MCF 10A (cell line): Measurements from ENCODE around the gene LDAH. TPM values are rescaled to one million over a fixed set of nuclear protein-coding genes. Genes with fewer than 3 reads are reported as not detected.

ENCODE experiments used
- BruUV-seq: library from RNA; stranded (reverse); fragments of 400-500 nt; replicated peaks from 2 replicates; lab custom pipeline; 2021; lab: Mats Ljungman, UMichigan
- CTCF ChIA-PET: fragments of 300-600 bp; sonication (Branson Sonifier 250); formaldehyde crosslinking; extraction: SDS; loops from one replicate; lab custom pipeline; 2021; ENCODE audit warnings: antibody characterized with exemption, inconsistent platforms; lab: Yijun Ruan, JAX
- POLR2A ChIA-PET: fragments of 300-600, 350-650 bp; sonication (Branson Sonifier 250); formaldehyde crosslinking; extraction: SDS; loops from one replicate; lab custom pipeline; 2020; ENCODE audit warnings: antibody characterized with exemption, inconsistent platforms; lab: Yijun Ruan, JAX
- DNase-seq: peaks from one replicate; pipeline ENCODE4 v3.0.0-alpha.2; 2018; ENCODE audit not compliant: unreplicated experiment
- H3K27ac Mint-ChIP-seq: one replicate; pipeline ENCODE4 v1.8.0; 2022; ENCODE audit warnings: mild to moderate bottlenecking, low read depth, mixed read lengths; ENCODE audit not compliant: unreplicated experiment
- H3K27me3 Mint-ChIP-seq: one replicate; pipeline ENCODE4 v1.8.0; 2022; ENCODE audit warnings: mixed read lengths; ENCODE audit not compliant: insufficient read depth, unreplicated experiment
- H3K36me3 Mint-ChIP-seq: one replicate; pipeline ENCODE4 v1.8.0; 2022; ENCODE audit warnings: mild to moderate bottlenecking, moderate library complexity, mixed read lengths; ENCODE audit not compliant: insufficient read depth, unreplicated experiment
- H3K4me1 Mint-ChIP-seq: one replicate; pipeline ENCODE4 v1.8.0; 2022; ENCODE audit warnings: mixed read lengths; ENCODE audit not compliant: insufficient read depth, unreplicated experiment
- H3K4me3 Mint-ChIP-seq: one replicate; pipeline ENCODE4 v1.8.0; 2022; ENCODE audit warnings: mild to moderate bottlenecking, moderate library complexity, mixed read lengths; ENCODE audit not compliant: unreplicated experiment
- H3K9me3 Mint-ChIP-seq: one replicate; pipeline ENCODE4 v1.8.0; 2022; ENCODE audit warnings: mixed read lengths; ENCODE audit not compliant: unreplicated experiment
- intact Hi-C: fragments of 100-400 bp; cut with micrococcal nuclease; formaldehyde crosslinking; loops from 2 replicates; pipeline ENCODE4 v1.14.1; 2022
- total RNA-seq: library from RNA; stranded (reverse); gene quantifications from 2 replicates; pipeline ENCODE4 v1.2.3, GENCODE V29; 2022
- TF ChIP-seq, protein P1 (sequence below): fragments of 200-600 bp; IDR thresholded peaks from one replicate; pipeline ENCODE4 v1.8.0; 2022; ENCODE audit warnings: antibody characterized with exemption, mild to moderate bottlenecking; ENCODE audit not compliant: unreplicated experiment

The LDAH gene
- total RNA-seq, 1 experiment from 2014 or later: 17.0 TPM

- no peak overlapping the region for H3K4me3 Mint-ChIP-seq
- no peaks in the 10 kb centered on the region for H3K27me3 Mint-ChIP-seq
- ChIA-PET CTCF (interaction anchor here (0.6 to 1.4 kb wide), 4 partner anchors 19 to 200 kb away, joined by 3 to 7 read pairs (median 3); no protein-coding TSS in a partner anchor), POLR2A (interaction anchor here (0.7 kb wide), 1 partner anchor 1857 kb away, joined by 3 read pairs; no protein-coding TSS in a partner anchor)
- no peak overlapping the region for H3K27ac Mint-ChIP-seq
- no peaks in the 10 kb centered on the region for H3K36me3 Mint-ChIP-seq
- TF ChIP-seq, protein P1, sequence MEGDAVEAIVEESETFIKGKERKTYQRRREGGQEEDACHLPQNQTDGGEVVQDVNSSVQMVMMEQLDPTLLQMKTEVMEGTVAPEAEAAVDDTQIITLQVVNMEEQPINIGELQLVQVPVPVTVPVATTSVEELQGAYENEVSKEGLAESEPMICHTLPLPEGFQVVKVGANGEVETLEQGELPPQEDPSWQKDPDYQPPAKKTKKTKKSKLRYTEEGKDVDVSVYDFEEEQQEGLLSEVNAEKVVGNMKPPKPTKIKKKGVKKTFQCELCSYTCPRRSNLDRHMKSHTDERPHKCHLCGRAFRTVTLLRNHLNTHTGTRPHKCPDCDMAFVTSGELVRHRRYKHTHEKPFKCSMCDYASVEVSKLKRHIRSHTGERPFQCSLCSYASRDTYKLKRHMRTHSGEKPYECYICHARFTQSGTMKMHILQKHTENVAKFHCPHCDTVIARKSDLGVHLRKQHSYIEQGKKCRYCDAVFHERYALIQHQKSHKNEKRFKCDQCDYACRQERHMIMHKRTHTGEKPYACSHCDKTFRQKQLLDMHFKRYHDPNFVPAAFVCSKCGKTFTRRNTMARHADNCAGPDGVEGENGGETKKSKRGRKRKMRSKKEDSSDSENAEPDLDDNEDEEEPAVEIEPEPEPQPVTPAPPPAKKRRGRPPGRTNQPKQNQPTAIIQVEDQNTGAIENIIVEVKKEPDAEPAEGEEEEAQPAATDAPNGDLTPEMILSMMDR: no peak
- no peaks in the 10 kb centered on the region for H3K9me3 Mint-ChIP-seq
- no peak for DNase-seq
- H3K4me1 Mint-ChIP-seq: no peaks in the 10 kb centered on the region
- no TSS peak for BruUV-seq
- intact Hi-C loops: no loop called here
Measured at GRCh38 chr2:20762945-20763683, 59.8 kb downstream of the LDAH start.

DNA sequence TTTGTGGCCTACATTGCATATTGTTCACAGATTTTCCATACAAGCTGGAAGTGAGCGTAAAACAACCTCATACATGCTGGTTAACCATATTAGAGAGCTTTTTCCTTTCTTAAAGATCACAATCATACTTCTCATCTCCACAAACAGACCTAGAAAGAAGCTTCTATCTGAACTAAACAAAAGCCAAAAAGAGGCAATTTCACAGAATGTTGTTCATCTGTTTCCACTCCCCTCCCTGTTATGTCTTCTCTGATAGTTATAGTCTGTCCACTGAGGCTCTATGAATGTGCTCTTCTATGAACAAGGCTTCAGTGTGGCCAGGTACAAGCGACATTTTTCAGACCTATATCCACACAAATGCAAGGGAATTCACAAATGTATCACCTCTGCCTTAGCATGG is 63.4 kb downstream of the LDAH start:
- ChIA-PET CTCF (interaction anchor here (0.6 to 4.3 kb wide), 8 partner anchors 13 to 98 kb away, joined by 3 to 26 read pairs (median 5); no protein-coding TSS in a partner anchor), POLR2A (interaction anchor here (0.6 to 1.6 kb wide), 3 partner anchors 10 to 12 kb away, joined by 3 to 6 read pairs (median 4); no protein-coding TSS in a partner anchor)
- intact Hi-C loops: no loop called here
- Mint-ChIP-seq H3K4me3 (no peak overlapping the region), H3K27me3 (no peaks in the 10 kb centered on the region), H3K4me1 (no peaks in the 10 kb centered on the region), H3K9me3 (no peaks in the 10 kb centered on the region), H3K27ac (no peak overlapping the region), H3K36me3 (no peaks in the 10 kb centered on the region)
- no peak for DNase-seq
- BruUV-seq: no TSS peak
- TF ChIP-seq, protein P1: no peak

GRCh38 chr2:20758997-20759396 is 63.9 kb downstream of the LDAH start:
- no peaks in the 10 kb centered on the region for H3K9me3 Mint-ChIP-seq
- CTCF ChIA-PET: interaction anchor here (0.6 to 4.3 kb wide), 5 partner anchors 14 to 98 kb away, joined by 3 to 26 read pairs (median 4); no protein-coding TSS in a partner anchor

More at GRCh38 chr2:20758997-20759396, 63.9 kb downstream of the LDAH start:
- BruUV-seq: no TSS peak
- TF ChIP-seq, protein P1: no peak
- H3K27me3 Mint-ChIP-seq: no peaks in the 10 kb centered on the region
- no peak overlapping the region for H3K27ac Mint-ChIP-seq
- no peaks in the 10 kb centered on the region for H3K36me3 Mint-ChIP-seq
- H3K4me3 Mint-ChIP-seq: no peak overlapping the region
- POLR2A ChIA-PET: interaction anchor here (0.6 to 1.6 kb wide), 3 partner anchors 10 to 12 kb away, joined by 3 to 6 read pairs (median 4); no protein-coding TSS in a partner anchor
- DNase-seq: no peak
- intact Hi-C loops: no loop called here
- H3K4me1 Mint-ChIP-seq: no peaks in the 10 kb centered on the region
